ENCODE measurements around the gene SF3B3.

DNA sequence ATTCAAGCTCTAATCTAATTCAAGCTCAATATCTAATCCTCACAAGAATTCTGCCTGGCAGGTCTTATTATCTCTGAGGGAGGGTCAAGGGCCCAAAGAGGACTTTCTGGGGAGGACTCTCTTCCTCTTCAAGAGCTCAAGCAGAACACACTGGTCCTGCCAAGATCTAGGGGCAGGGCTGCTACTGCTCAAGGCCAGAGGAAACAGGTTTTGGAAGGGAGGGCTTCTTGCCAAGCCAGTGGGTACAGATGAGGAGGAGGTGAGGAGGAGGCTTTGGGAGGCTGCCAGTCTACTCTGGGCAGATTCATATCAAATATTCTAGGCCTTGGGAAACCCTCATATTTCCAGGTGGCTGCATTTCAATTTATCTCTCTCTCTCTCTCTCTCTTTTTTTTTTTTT, 71.0 kb downstream of the SF3B3 start:
- TF ChIP-seq CTCF (IDR thresholded peaks at IDR 0.05) (no peak), POLR2A (IDR thresholded peaks at IDR 0.05) (no peak)

Data from vagina (tissue), 2 donors.